Stimulated activated CD8-positive, alpha-beta memory T cell treated with anti-CD3 and anti-CD28 coated beads, Interleukin-12 subunit alpha, Interleukin-12 subunit beta, amount 100 ng/mL, for 24 hours (primary cell): ENCODE data around the gene RTN4.

ENCODE experiments used
- DNase-seq: peaks from one replicate; pipeline ENCODE4 v3.0.0-alpha.2; 2020; ENCODE audit errors: extremely low read depth

The RTN4 gene

DNA sequence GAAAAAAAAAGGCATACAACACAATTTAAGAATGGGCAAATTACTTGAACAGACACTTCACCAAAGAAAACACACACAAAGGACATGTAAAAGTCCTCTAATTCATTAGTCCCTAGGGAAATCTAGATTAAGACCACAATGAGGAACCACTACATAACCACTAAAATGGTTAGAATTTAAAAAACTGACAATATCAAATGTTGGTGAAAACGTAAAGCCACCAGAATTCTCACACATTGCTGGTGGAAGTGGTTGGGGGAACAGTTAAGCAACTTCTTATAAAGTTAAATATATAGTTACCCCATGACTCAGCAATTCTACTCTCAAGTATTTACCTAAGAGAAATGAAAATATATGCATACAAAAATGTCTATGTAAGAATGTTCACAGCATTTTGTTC is 11.8 kb downstream of the RTN4 start:
- DNase-seq: no peak

DNA sequence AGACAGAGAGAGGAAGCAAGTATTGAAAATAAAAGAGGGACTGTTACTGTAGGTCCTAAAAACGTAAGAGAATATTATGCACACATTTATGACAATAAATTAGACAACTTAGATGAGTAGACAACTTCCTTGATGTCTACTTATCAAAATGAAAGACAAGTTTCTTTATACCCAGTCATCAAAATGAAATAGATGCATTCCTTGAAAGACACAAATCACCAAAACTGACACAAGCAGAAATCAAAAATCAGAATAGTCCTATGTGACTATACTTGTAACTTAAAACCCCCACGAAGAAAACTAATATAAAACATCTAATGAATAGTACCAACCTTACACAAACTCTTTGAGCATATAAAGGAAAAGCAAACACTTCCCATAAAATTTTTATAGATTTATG is 14.5 kb downstream of the RTN4 start:
- no peak for DNase-seq

DNA sequence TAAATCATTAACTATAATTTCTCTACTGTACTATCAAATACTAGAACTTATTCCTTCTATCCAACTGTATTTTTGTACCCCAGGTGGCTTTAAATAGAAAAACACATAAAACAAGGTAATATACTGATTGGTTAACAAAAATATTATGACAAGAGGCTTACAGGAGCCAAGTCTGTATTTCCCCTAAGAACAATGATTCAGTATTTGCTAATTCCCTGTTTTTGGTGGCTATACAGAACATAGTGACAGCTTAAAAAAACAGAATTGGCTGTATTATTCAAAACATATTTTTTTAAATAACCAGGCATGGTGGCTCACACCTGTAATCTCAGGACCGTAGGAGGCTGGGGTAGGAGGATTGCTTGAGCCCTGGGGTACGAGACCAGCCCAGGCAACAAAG is 16.3 kb downstream of the RTN4 start:
- no peak for DNase-seq

DNA sequence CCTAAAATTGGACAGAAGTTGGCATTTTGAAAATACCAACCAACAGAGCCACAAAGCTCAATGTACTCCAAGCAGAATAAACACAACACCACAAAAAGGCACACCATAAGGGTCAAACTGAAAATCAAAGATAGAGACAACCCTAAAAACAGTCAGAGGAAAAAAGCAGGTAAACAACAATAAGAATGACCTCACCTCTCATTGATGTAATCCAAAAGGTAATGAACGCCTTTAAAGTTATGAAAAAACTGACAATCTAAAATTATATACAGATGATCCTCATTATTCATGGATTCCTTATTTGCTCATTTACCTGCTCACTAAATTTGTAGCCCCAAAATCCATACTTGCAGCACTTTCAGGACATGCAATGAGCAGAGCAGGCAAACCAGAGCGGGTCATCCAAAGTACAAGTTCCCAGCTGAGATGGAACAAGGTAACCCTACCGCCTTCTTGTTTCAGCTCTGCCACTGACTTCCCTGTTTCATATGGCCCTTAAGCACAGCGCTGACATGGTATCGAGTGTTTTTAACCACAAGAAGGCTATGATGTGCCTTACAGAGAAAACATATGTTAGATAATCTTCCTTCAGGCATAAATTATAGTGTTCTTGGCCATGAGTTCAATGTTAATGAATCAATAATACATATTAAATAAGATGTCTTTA is 17.0 kb downstream of the RTN4 start:
- DNase-seq: no peak

GRCh38 chr2:55031505-55031904 is 18.7 kb downstream of the RTN4 start:
- DNase-seq: no peak

GRCh38 chr2:55030766-55031165 is 19.5 kb downstream of the RTN4 start:
- no peak for DNase-seq

- DNase-seq: no peak
Observed at GRCh38 chr2:55029098-55029497, 21.2 kb downstream of the RTN4 start.

GRCh38 chr2:55027226-55027625 is 23.0 kb downstream of the RTN4 start:
- no peak for DNase-seq

GRCh38 chr2:55026202-55026601 is 24.0 kb downstream of the RTN4 start:
- no peak for DNase-seq

GRCh38 chr2:55025627-55026026 is 24.6 kb downstream of the RTN4 start:
- no peak for DNase-seq

GRCh38 chr2:55025082-55025481 is 25.2 kb downstream of the RTN4 start:
- no peak for DNase-seq

DNA sequence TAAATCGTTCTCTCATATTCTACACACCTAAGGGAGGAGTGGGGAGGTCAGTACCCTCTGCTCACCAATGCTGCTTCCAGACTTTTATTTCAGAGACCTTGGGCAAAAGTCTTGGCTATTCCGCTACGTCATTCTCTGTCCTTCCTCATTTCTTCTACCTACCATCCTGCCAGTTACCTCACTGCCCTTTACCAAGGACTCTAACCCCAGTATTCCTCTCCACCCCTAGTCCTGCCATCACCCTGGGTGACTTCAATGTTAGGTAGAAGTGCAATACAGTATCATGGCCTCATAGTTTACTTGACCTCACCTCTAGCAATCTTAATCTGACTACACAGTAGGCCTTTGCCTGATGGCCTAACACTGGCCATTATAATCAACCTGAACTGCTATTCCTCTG is 27.8 kb downstream of the RTN4 start:
- no peak for DNase-seq

GRCh38 chr2:55019526-55020258 is 30.6 kb downstream of the RTN4 start:
- no peak for DNase-seq

- no peak for DNase-seq
Observed at GRCh38 chr2:55018619-55019018, 31.6 kb downstream of the RTN4 start.

GRCh38 chr2:55017880-55018279 is 32.4 kb downstream of the RTN4 start:
- DNase-seq: no peak

DNA sequence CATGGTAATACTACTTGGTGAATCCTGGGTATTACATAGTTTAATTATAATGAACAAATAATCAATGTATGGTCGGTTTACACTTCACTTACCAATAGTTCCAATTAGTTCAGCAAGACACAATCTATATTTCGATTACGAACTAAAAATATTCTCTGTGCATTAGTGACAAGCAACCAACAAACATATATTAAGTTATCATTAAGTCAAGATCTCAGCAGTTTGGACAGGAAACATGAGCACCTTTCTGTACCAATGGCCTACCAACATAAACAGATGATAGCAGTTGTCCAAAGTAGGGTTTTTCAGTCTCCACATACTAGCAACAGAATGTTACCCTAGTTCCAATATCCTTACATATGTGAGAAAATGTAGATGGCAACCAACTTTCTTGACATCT is 32.8 kb downstream of the RTN4 start:
- DNase-seq: no peak

DNA sequence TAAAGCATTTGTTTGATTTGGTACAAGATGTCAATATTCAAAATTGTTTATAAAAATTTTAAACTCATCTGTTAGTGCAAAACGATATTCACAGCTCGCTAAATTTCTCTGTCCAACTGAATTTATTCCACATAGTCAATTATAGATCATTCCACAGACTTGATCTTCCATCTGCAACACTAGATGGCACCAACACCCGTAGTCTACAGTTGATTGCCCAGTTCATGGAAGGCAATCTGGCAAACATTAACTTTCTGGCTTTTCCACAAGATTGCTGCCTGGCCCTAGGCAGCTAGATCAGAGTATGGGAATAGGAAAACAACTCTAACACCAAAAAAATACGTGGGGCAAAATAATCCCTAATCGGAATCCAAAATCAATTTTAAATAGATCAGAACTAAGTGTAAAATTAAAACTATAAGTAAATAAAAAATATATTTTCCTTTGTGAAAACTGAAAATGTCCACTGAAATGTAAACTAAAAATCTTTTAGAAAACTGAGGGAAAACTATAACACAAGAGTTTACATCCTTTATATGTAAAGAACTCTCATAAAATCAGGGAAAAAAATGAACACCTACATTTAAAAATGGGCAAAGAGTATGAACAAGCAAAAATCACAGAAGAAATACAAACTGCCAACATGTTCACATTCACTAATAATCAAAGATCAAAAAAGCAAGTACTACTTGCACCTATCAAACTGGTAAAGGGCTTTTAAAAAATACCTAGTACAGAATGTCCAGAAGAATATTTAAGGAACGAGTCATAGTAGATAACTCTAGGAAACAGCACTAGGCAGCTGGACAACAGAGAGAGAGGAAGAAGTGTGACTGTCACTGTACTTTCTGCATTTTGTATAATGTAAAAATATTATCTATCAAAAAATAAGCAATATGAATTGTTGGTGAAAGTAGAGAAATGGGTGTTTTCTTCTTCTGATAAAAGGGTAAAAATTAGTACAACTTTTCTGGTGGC is 35.0 kb downstream of the RTN4 start:
- DNase-seq: no peak

GRCh38 chr2:55013936-55014335 is 36.3 kb downstream of the RTN4 start:
- no peak for DNase-seq

GRCh38 chr2:55012672-55013484 is 37.4 kb downstream of the RTN4 start:
- DNase-seq: no peak

DNA sequence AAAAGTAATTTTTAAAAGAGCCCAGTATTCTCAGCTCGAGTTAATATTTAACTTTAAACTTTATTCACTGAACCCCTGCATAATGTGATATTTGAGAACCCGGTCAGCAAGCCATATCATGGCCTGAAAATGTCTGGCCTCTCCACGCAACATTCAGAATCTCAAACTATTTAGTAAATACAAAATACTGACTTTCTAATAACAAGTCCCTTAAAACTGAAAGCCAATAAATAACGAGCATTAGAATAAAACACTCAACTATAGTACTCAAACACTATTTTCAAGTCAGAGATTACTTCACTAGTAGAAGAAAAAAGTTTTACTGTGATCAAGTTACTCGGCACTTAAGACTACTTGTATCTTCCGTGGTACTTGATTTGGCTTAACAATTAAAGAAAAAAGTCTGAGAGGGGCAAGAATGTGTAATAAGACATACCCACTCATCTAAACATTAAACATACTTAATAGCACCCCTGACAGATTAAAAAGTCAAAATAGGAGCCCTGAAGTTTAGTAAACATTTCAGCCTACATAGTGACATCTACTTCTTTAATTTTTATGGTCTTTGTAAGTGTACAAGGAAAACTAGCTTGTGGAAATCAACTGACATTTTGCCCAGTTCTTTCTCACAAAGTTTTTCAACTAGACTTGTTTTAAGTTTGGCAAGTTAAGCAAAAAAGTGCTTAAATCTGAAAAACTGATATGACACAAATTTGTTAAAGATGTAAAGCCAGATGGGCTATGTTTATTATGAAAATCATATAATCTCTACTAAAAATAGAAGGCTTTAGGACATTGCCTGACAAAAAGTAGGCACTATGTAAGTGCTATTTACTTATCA is 38.2 kb downstream of the RTN4 start:
- DNase-seq: no peak

DNA sequence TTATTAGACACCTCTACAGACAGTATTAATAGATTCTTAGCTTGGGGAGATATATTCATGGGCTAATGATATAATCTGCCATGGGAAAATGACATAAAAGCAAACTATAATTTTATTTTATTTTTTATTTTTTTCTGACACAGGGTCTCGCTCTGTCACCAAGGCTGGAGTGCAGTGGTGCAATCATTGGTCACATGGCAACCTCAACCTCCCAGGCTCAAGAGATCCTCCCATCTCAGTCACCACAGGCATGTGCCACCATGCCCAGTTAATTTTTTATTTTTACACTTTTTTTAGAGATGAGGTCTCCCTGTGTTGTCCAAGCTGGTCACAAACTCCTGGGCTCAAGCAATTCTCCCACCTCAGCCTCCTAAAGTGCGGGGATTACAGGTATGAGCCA is 39.3 kb downstream of the RTN4 start:
- DNase-seq: no peak
